Measurements from ENCODE around the gene RRM2. TPM values are rescaled to one million over a fixed set of nuclear protein-coding genes. Genes with fewer than 3 reads are reported as not detected.

The RRM2 gene
- total RNA-seq, 1 donor from 2014 or later, result 11.9 TPM

GRCh38 chr2:10132043-10132575 is 9.6 kb downstream of the RRM2 start:
- Histone ChIP-seq H2AFZ (ENCODE audit: low read depth, low read length) (no peak overlapping the region), H3K9me3 (ENCODE audit: insufficient read depth, low read depth, low read length) (no peaks in the 10 kb centered on the region), H3K27ac (ENCODE audit: low read depth, low read length) (no peak overlapping the region), H3K4me2 (ENCODE audit: low read length) (no peak overlapping the region), H3K27me3 (ENCODE audit: insufficient read depth, low read length) (no peaks in the 10 kb centered on the region), H3K4me3 (ENCODE audit: insufficient read depth, low read depth, low read length) (no peak overlapping the region), H4K20me1 (ENCODE audit: insufficient read depth, low read length) (peaks cover 6% of the 10 kb centered on the region), H3K4me1 (ENCODE audit: insufficient read depth, low read length) (no peaks in the 10 kb centered on the region), H3K79me2 (ENCODE audit: insufficient read depth, low read length) (peaks cover 9% of the 10 kb centered on the region), H3K36me3 (ENCODE audit: insufficient read depth, low read length) (peaks cover 12% of the 10 kb centered on the region), H3K9ac (ENCODE audit: low read length) (no peak overlapping the region)
- no peak for FAIRE-seq
- Mint-ChIP-seq H3K9me3 (ENCODE audit: unreplicated experiment) (no peaks in the 10 kb centered on the region), H3K36me3 (ENCODE audit: low read depth, unreplicated experiment) (no peaks in the 10 kb centered on the region), H3K27me3 (ENCODE audit: low read depth, unreplicated experiment) (no peaks in the 10 kb centered on the region), H3K27ac (ENCODE audit: unreplicated experiment) (no peak overlapping the region), H3K4me3 (ENCODE audit: unreplicated experiment) (no peak overlapping the region), H3K4me1 (ENCODE audit: low read depth, unreplicated experiment) (no peaks in the 10 kb centered on the region)
- no peak for DNase-seq (ENCODE audit: low read depth)
- no peak for TF ChIP-seq EZH2 (IDR thresholded peaks at IDR 0.05; ENCODE audit: insufficient read depth, low read length)
- no peak for TF ChIP-seq CTCF (IDR thresholded peaks at IDR 0.05; ENCODE audit: insufficient read depth, low read depth, low read length)

GRCh38 chr2:10132596-10132995 is 10.1 kb downstream of the RRM2 start:
- H3K27ac Mint-ChIP-seq (ENCODE audit: unreplicated experiment), result no peak overlapping the region

More at GRCh38 chr2:10132596-10132995, 10.1 kb downstream of the RRM2 start:
- Mint-ChIP-seq H3K36me3 (ENCODE audit: low read depth, unreplicated experiment) (no peaks in the 10 kb centered on the region), H3K9me3 (ENCODE audit: unreplicated experiment) (no peaks in the 10 kb centered on the region), H3K27me3 (ENCODE audit: low read depth, unreplicated experiment) (no peaks in the 10 kb centered on the region), H3K4me1 (ENCODE audit: low read depth, unreplicated experiment) (no peaks in the 10 kb centered on the region), H3K4me3 (ENCODE audit: unreplicated experiment) (no peak overlapping the region)
- DNase-seq (ENCODE audit: low read depth), result no peak
- Histone ChIP-seq H4K20me1 (ENCODE audit: insufficient read depth, low read length) (peaks cover 6% of the 10 kb centered on the region), H3K27ac (ENCODE audit: low read depth, low read length) (no peak overlapping the region), H3K9me3 (ENCODE audit: insufficient read depth, low read depth, low read length) (no peaks in the 10 kb centered on the region), H3K27me3 (ENCODE audit: insufficient read depth, low read length) (no peaks in the 10 kb centered on the region), H3K9ac (ENCODE audit: low read length) (no peak overlapping the region), H3K36me3 (ENCODE audit: insufficient read depth, low read length) (peaks cover 12% of the 10 kb centered on the region), H3K4me1 (ENCODE audit: insufficient read depth, low read length) (no peaks in the 10 kb centered on the region), H3K79me2 (ENCODE audit: insufficient read depth, low read length) (peaks cover 9% of the 10 kb centered on the region), H3K4me3 (ENCODE audit: insufficient read depth, low read depth, low read length) (no peak overlapping the region), H3K4me2 (ENCODE audit: low read length) (no peak overlapping the region), H2AFZ (ENCODE audit: low read depth, low read length) (no peak overlapping the region)
- TF ChIP-seq EZH2 (IDR thresholded peaks at IDR 0.05; ENCODE audit: insufficient read depth, low read length) (no peak), CTCF (IDR thresholded peaks at IDR 0.05; ENCODE audit: insufficient read depth, low read depth, low read length) (no peak)
- no peak for FAIRE-seq

Data from astrocyte (in vitro differentiated cells and primary cell).